GM23338 (cell line): ENCODE data around the gene ZSCAN21. TPM values are rescaled to one million over a fixed set of nuclear protein-coding genes. Genes with fewer than 3 reads are reported as not detected.
"Not testable (repeated sequence)": the region's sequence is repeated elsewhere in the genome, so short reads cannot be mapped to it uniquely, and the experiment has no call there.

Experiments
- ATAC-seq: fragments of 200-7000 bp; cut with Tn5 transposase; 3 replicates; pipeline ENCODE4 v1.9.1; 2020
- DNase-seq: peaks from one replicate; pipeline ENCODE4 v3.0.0-alpha.2; 2015; ENCODE audit warnings: low spot score
- H2AFZ ChIP-seq: fragments of 200-600 bp; sonication (generic); 2 replicates; pipeline ENCODE4 v1.8.0; 2016; ENCODE audit warnings: antibody characterized with exemption, mild to moderate bottlenecking, moderate library complexity
- H3F3A ChIP-seq: fragments of 200-600 bp; sonication (generic); replicated peaks from 2 replicates; pipeline ENCODE4 v1.8.0; 2017; ENCODE audit warnings: antibody characterized with exemption, mixed run types, low read depth
- H3K27ac ChIP-seq: fragments of 200-600 bp; sonication (generic); 2 replicates; pipeline ENCODE4 v1.6.1; 2016; ENCODE audit warnings: low read depth
- H3K27me3 ChIP-seq: fragments of 200-600 bp; sonication (generic); 2 replicates; pipeline ENCODE4 v1.8.0; 2016; ENCODE audit warnings: mild to moderate bottlenecking, mixed run types, moderate library complexity; ENCODE audit not compliant: insufficient read depth
- H3K36me3 ChIP-seq: fragments of 200-600 bp; sonication (generic); 2 replicates; pipeline ENCODE4 v1.8.0; 2016; ENCODE audit warnings: mild to moderate bottlenecking; ENCODE audit not compliant: insufficient read depth
- H3K4me1 ChIP-seq: fragments of 200-600 bp; sonication (generic); 2 replicates; pipeline ENCODE4 v1.8.0; 2016; ENCODE audit warnings: mild to moderate bottlenecking, moderate library complexity; ENCODE audit not compliant: insufficient read depth
- H3K4me2 ChIP-seq: fragments of 200-600 bp; sonication (generic); 2 replicates; pipeline ENCODE4 v1.7.1; 2017; ENCODE audit warnings: mixed run types
- H3K4me3 ChIP-seq: fragments of 200-600 bp; sonication (generic); 2 replicates; pipeline ENCODE4 v1.6.1; 2016; ENCODE audit warnings: mixed run types
- H3K79me2 ChIP-seq: fragments of 200-600 bp; sonication (generic); replicated peaks from 2 replicates; pipeline ENCODE4 v1.8.0; 2017; ENCODE audit warnings: mild to moderate bottlenecking; ENCODE audit not compliant: insufficient read depth
- H3K9me2 ChIP-seq: fragments of 200-600 bp; sonication (generic); 2 replicates; pipeline ENCODE4 v1.8.0; 2017; ENCODE audit not compliant: insufficient read depth
- H4K20me1 ChIP-seq: fragments of 200-600 bp; sonication (generic); replicated peaks from 2 replicates; pipeline ENCODE4 v1.8.0; 2017; ENCODE audit warnings: mild to moderate bottlenecking; ENCODE audit not compliant: insufficient read depth
- H3K27ac Mint-ChIP-seq: 2 replicates; pipeline ENCODE4 v1.8.0; 2020; ENCODE audit warnings: inconsistent platforms, mild to moderate bottlenecking, moderate library complexity, mixed read lengths
- H3K27me3 Mint-ChIP-seq: 3 replicates; pipeline ENCODE4 v1.8.0; 2022; ENCODE audit warnings: low read depth, mild to moderate bottlenecking, moderate library complexity, mixed read lengths, inconsistent platforms; ENCODE audit not compliant: insufficient read depth, poor library complexity
- H3K36me3 Mint-ChIP-seq: 3 replicates; pipeline ENCODE4 v1.8.0; 2021; ENCODE audit warnings: low read depth, mild to moderate bottlenecking, inconsistent platforms, moderate library complexity, mixed read lengths
- H3K4me1 Mint-ChIP-seq: 3 replicates; pipeline ENCODE4 v1.8.0; 2020; ENCODE audit warnings: mild to moderate bottlenecking, inconsistent platforms, mixed read lengths
- H3K4me3 Mint-ChIP-seq: 3 replicates; pipeline ENCODE4 v1.8.0; 2021; ENCODE audit warnings: moderate library complexity, mild to moderate bottlenecking, inconsistent platforms, mixed read lengths
- H3K9me3 Mint-ChIP-seq: 3 replicates; pipeline ENCODE4 v1.8.0; 2020; ENCODE audit warnings: moderate library complexity, mild to moderate bottlenecking, inconsistent platforms, mixed read lengths
- ETS1 ChIP-seq: IDR thresholded peaks from 2 replicates; pipeline ENCODE4 v1.6.1; 2016; ENCODE audit warnings: antibody characterized with exemption
- EZH2 ChIP-seq: fragments of 200-600 bp; sonication (generic); IDR thresholded peaks from one replicate; pipeline ENCODE4 v1.8.0; 2017; ENCODE audit warnings: antibody characterized with exemption, mild to moderate bottlenecking, low read depth; ENCODE audit not compliant: unreplicated experiment
- EZH2phosphoT487 ChIP-seq: fragments of 200-600 bp; sonication (generic); IDR thresholded peaks from one replicate; pipeline ENCODE4 v1.8.1; 2018; ENCODE audit warnings: antibody characterized with exemption; ENCODE audit not compliant: unreplicated experiment
- JUNB ChIP-seq: IDR thresholded peaks from one replicate; pipeline ENCODE4 v1.6.1; 2016; ENCODE audit warnings: antibody characterized with exemption; ENCODE audit not compliant: unreplicated experiment
- NANOG ChIP-seq: IDR thresholded peaks from 2 replicates; pipeline ENCODE4 v1.6.1; 2016; ENCODE audit warnings: antibody characterized with exemption, borderline replicate concordance
- POLR2AphosphoS5 ChIP-seq: IDR thresholded peaks from 2 replicates; pipeline ENCODE4 v1.6.1; 2016; ENCODE audit warnings: antibody characterized with exemption, low read depth
- REST ChIP-seq: IDR thresholded peaks from one replicate; pipeline ENCODE4 v1.6.1; 2018; ENCODE audit warnings: antibody characterized with exemption; ENCODE audit not compliant: unreplicated experiment
- STAT1 ChIP-seq: IDR thresholded peaks from one replicate; pipeline ENCODE4 v1.6.1; 2016; ENCODE audit warnings: antibody characterized with exemption; ENCODE audit not compliant: unreplicated experiment
- ZNF114 ChIP-seq: fragments of 250-450 bp; sonication (Bioruptor Pico); IDR thresholded peaks from 2 replicates; pipeline ENCODE4 v1.5.0; 2020; ENCODE audit warnings: mild to moderate bottlenecking, moderate library complexity
- polyA plus RNA-seq: library from polyadenylated mRNA; unstranded; fragments of >200 nt; fragmentation: Nextera tagmentation; extraction: Ambion mirVana; gene quantifications from 2 replicates; pipeline ENCODE4 v1.2.1, GENCODE V29; 2016
- total RNA-seq: library from RNA; depleted of rRNA; stranded (reverse); fragments of >200 nt; shearing (Covaris generic); gene quantifications from 2 replicates; pipeline ENCODE4 v1.2.3, GENCODE V29; 2014
- TF ChIP-seq, protein P1 (sequence below), 2 experiments: fragments of 200-600 bp in 1 of 2; sonication (generic) in 1 of 2; conservative IDR thresholded peaks; 2 replicates each; pipeline versions ENCODE4 v1.5.1 to v1.6.1; 2016 to 2017; ENCODE audit warnings: antibody characterized with exemption in 2 of 2, low read depth in 2 of 2, mild to moderate bottlenecking in 2 of 2, moderate library complexity in 1 of 2

Gene ZSCAN21
- total and polyA plus RNA-seq, 2 experiments from 2014 or later, result 15.7 to 21.8 TPM

DNA sequence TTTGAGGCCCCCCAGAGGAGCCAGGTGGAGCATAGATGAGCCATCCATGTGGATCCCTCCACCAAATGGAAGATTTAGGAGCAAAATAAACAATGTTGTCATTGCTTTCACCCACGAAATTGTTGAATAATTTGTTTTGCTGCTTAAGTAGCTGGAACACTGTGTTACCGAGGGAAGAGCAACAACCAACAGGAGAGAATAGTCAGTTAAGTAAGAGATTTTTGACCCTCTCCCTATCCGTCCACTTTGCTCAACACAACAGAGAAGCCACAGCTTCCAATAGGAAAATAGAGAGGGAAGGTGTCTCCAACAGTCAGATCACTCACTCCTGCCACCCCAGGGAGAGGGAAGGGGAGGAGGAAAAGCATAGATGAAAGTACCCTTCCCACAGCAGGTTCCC, 38.1 kb upstream of the ZSCAN21 start:
- H3K27ac Mint-ChIP-seq, result no peak overlapping the region
- Histone ChIP-seq H4K20me1 (no peaks in the 10 kb centered on the region), H3K4me3 (no peak overlapping the region), H3K9me2 (no peaks in the 10 kb centered on the region), H3K27me3 (no peaks in the 10 kb centered on the region), H3K27ac (no peak overlapping the region), H3K4me2 (no peak overlapping the region), H3K79me2 (peaks cover 9% of the 10 kb centered on the region), H3K4me1 (peaks cover 3% of the 10 kb centered on the region; the same call in 1 of the 2 replicates), H2AFZ (peak overlapping the region; percentile 78), H3F3A (no peaks in the 10 kb centered on the region), H3K36me3 (no peaks in the 10 kb centered on the region)
- H3K9me3 Mint-ChIP-seq, result no peaks in the 10 kb centered on the region
- DNase-seq (no peak), ATAC-seq (no peak)
- TF ChIP-seq JUNB, result no peak
- TF ChIP-seq ETS1, result no peak
- TF ChIP-seq NANOG, result no peak
- TF ChIP-seq, protein P1, sequence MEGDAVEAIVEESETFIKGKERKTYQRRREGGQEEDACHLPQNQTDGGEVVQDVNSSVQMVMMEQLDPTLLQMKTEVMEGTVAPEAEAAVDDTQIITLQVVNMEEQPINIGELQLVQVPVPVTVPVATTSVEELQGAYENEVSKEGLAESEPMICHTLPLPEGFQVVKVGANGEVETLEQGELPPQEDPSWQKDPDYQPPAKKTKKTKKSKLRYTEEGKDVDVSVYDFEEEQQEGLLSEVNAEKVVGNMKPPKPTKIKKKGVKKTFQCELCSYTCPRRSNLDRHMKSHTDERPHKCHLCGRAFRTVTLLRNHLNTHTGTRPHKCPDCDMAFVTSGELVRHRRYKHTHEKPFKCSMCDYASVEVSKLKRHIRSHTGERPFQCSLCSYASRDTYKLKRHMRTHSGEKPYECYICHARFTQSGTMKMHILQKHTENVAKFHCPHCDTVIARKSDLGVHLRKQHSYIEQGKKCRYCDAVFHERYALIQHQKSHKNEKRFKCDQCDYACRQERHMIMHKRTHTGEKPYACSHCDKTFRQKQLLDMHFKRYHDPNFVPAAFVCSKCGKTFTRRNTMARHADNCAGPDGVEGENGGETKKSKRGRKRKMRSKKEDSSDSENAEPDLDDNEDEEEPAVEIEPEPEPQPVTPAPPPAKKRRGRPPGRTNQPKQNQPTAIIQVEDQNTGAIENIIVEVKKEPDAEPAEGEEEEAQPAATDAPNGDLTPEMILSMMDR (conservative IDR thresholded peaks at IDR 0.05; ENCODE audit: low read depth in 2 of 2), result no peak
- TF ChIP-seq EZH2, result no peak
- H3K36me3 Mint-ChIP-seq, result peaks cover 7% of the 10 kb centered on the region; the same call in 1 of the 3 replicates
- H3K27me3 Mint-ChIP-seq, result peaks cover 8% of the 10 kb centered on the region
- peaks cover 6% of the 10 kb centered on the region; the same call in 2 of the 3 replicates for H3K4me1 Mint-ChIP-seq
- H3K4me3 Mint-ChIP-seq, result no peak overlapping the region

GRCh38 chr7:100012385-100013327, 36.9 kb upstream of the ZSCAN21 start:
- not testable (repeated sequence) for H4K20me1 ChIP-seq, H3K4me3 Mint-ChIP-seq, H3F3A ChIP-seq, H3K9me3 Mint-ChIP-seq, H3K27ac ChIP-seq, H3K27me3 ChIP-seq, H3K4me3 ChIP-seq, DNase-seq, H3K36me3 Mint-ChIP-seq, H3K36me3 ChIP-seq, ATAC-seq, H3K27me3 Mint-ChIP-seq, H3K9me2 ChIP-seq, H3K27ac Mint-ChIP-seq, H3K4me2 ChIP-seq, H3K4me1 Mint-ChIP-seq, H3K4me1 ChIP-seq
- peak overlapping the region; percentile 18; the same call in 1 of the 2 replicates for H2AFZ ChIP-seq
- H3K79me2 ChIP-seq, result peaks cover 20% of the 10 kb centered on the region

GRCh38 chr7:100013328-100013676, 36.3 kb upstream of the ZSCAN21 start:
- H2AFZ ChIP-seq, result no peak overlapping the region; the same call in 1 of the 2 replicates
- TF ChIP-seq REST, result no peak
- TF ChIP-seq STAT1, result no peak
- TF ChIP-seq, protein P1 (conservative IDR thresholded peaks at IDR 0.05; ENCODE audit: low read depth in 2 of 2), result no peak
- TF ChIP-seq ZNF114 (CRISPR knock-in tag), result no peak
- no peak for TF ChIP-seq POLR2AphosphoS5
- no peak for TF ChIP-seq EZH2phosphoT487

More at GRCh38 chr7:100013328-100013676, 36.3 kb upstream of the ZSCAN21 start:
- DNase-seq (no peak), ATAC-seq (no peak)
- Mint-ChIP-seq H3K27me3 (peaks cover 10% of the 10 kb centered on the region), H3K4me1 (peaks cover 8% of the 10 kb centered on the region; the same call in 2 of the 3 replicates), H3K4me3 (no peak overlapping the region), H3K9me3 (no peaks in the 10 kb centered on the region), H3K27ac (no peak overlapping the region), H3K36me3 (peaks cover 11% of the 10 kb centered on the region; the same call in 2 of the 3 replicates)
- peaks cover 26% of the 10 kb centered on the region for H3K79me2 ChIP-seq
- no peaks in the 10 kb centered on the region for H3F3A ChIP-seq
- no peak overlapping the region for H3K4me3 ChIP-seq
- H3K36me3 ChIP-seq, result no peaks in the 10 kb centered on the region
- peaks cover 7% of the 10 kb centered on the region; the same call in 1 of the 2 replicates for H3K4me1 ChIP-seq
- H4K20me1 ChIP-seq, result peaks cover 7% of the 10 kb centered on the region
- no peak overlapping the region for H3K4me2 ChIP-seq
- no peaks in the 10 kb centered on the region for H3K9me2 ChIP-seq
- H3K27ac ChIP-seq, result no peak overlapping the region
- H3K27me3 ChIP-seq, result no peaks in the 10 kb centered on the region
